Gastrocnemius medialis (tissue), 4 donors: ENCODE measurements around the gene GALNT9.

ENCODE experiments used
- CTCF ChIP-seq, 5 experiments: fragments of 450-650 bp in 3 of 5; fragments of 200-600 bp in 2 of 5; sonication (generic) in 2 of 5; IDR thresholded peaks in 4 of 5; conservative IDR thresholded peaks in 1 of 5; 1 replicate in 4 of 5; 2 replicates in 1 of 5; pipeline ENCODE4 v1.5.1; 2016 to 2019; ENCODE audit warnings: antibody characterized with exemption in 5 of 5, mild to moderate bottlenecking in 3 of 5, moderate library complexity in 3 of 5
- POLR2A ChIP-seq, 2 donors: fragments of 450-650 bp; IDR thresholded peaks; one replicate each; pipeline ENCODE4 v1.6.1; 2017; ENCODE audit warnings: antibody characterized with exemption in 2 of 2, mild to moderate bottlenecking in 2 of 2, moderate library complexity in 2 of 2

DNA sequence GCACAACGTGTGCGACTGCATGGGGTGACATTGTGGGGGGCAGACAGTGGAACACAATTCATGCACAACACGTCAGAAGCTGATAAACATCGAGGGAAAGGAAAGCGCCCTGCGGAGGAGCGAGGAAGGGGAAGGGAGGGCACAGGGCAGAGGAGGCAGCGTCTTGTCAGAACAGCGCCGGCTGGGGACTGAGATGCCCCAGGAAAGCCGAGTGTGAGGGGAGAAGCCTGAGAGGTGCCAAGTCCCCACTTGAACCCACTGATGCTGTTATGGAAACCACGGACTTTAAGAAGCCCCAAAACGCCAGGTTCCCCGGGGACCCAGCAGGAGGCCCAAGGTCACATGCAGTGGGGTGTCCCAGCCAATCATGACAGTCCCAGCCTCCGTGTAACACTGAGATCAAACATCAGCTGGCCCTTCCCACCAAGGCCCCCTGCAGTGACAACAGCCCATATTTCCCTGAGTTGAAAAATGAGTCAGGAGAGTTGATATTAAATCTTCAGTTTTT is 70.0 kb downstream of the GALNT9 start:
- no peak for TF ChIP-seq CTCF (IDR thresholded peaks at IDR 0.05 in 4 of 5, conservative IDR thresholded peaks at IDR 0.05 in 1 of 5)
- TF ChIP-seq POLR2A (IDR thresholded peaks at IDR 0.05), result no peak
